MV-4-11 (cell line): ENCODE measurements around the gene NKX6-2.

ENCODE experiments used
- DNase-seq: peaks from one replicate; lab custom pipeline; 2025; lab: John Stamatoyannopoulos, UW

NKX6-2 gene

GRCh38 chr10:132737390-132738048 is 48.4 kb downstream of the NKX6-2 start:
- DNase-seq: no peak

GRCh38 chr10:132735923-132736391 is 50.0 kb downstream of the NKX6-2 start:
- no peak for DNase-seq

- no peak for DNase-seq
Measured at GRCh38 chr10:132735341-132735775, 50.6 kb downstream of the NKX6-2 start.

- DNase-seq: no peak
Measured at GRCh38 chr10:132733926-132734325, 52.0 kb downstream of the NKX6-2 start.
